GM19035 (cell line): ENCODE results near the gene KRT16.
"Not testable (repeated sequence)": the region's sequence is repeated elsewhere in the genome, so short reads cannot be mapped to it uniquely, and the experiment has no call there.

Experiments used
- ATAC-seq: cut with Tn5 transposase; IDR thresholded peaks from one replicate; pipeline ENCODE4 v1.9.1; 2021; ENCODE audit not compliant: unreplicated experiment

The KRT16 gene

DNA sequence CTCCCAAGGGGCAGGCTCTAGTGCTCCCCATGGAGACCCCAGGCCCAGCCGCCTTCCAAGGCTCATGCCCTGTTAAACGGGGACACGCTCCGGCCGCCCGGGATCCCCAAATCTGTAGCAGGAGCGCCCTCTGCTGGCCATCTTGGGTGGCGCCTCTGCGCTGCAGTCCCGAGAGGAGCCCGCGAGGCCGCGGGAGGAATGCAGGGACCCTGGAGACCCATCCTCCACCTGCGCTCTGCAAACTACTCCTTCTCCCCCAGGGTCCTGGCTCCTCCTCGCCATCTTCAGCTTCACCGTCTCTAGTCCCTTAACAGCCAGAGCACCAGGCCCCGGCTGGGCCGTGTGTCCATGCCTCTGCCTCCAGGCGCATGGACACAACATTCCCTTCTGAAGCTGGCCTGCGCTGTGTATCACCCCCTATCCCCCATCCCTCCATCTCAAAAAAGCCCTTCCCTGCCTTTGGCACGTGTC, 35.4 kb upstream of the KRT16 start:
- ATAC-seq = no peak

GRCh38 chr17:41647038-41647813, 34.7 kb upstream of the KRT16 start:
- ATAC-seq = no peak

DNA sequence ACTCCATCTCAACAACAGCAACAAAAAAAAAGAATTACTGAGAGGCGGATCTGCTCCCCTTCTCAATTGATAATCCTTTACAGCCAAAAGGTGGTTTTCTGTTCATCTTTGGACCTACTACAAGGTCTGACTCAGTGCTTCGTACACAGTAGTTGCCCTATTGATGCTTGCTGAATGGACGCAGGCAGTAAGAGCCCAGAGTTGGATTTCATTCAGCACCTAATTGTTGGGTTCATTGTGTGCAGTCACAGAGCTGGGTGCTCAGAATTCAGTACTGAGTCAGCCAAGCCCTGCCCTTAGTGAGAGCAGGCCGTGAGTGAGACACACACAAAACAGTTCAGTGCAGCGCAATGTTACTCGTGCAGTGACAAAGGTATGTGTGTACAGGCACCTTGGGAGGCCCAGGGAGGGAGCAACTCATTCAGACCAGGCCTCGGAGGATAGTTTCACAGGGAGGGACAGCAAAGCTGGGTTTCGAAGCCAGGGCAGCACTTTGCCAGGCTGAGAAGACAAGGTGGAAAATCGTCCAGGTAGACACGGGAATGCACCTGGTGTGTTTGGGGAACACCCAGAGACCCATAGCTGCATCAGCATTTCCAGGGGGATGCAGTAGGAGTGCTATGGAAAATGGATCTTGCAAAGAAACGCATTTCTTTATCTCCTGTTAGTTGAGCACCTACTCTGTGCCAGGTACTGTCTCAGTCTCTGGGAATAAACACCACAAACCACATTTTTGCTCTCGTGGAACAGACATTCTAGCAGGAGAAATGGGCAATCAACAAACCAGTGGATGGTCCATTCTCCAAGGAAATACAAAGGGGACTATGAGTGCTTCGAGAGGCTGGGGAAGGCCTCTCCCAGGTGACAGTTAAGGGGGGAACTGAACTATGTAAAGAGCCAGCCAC, 29.9 kb upstream of the KRT16 start:
- no peak for ATAC-seq

DNA sequence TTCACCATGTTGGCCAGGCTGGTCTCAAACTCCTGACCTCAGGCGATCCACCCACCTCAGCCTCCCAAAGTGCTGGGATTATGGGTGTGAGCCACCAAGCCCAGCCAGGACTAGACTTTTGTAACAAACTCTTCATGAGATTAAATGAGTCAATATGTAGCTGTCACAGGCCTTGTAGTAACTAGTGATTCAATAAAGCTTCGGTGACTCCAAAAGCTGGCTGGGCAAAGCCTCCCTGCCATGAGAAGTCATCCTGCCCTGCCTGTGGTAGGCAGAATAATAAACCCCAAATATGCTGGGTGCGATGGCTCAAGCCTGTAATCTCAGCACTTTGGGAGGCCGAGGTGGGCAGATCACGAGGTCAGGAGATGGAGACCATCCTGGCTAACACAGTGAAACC, 28.0 kb upstream of the KRT16 start:
- not testable (repeated sequence) for ATAC-seq

GRCh38 chr17:41639492-41640473, 27.2 kb upstream of the KRT16 start:
- no peak for ATAC-seq

DNA sequence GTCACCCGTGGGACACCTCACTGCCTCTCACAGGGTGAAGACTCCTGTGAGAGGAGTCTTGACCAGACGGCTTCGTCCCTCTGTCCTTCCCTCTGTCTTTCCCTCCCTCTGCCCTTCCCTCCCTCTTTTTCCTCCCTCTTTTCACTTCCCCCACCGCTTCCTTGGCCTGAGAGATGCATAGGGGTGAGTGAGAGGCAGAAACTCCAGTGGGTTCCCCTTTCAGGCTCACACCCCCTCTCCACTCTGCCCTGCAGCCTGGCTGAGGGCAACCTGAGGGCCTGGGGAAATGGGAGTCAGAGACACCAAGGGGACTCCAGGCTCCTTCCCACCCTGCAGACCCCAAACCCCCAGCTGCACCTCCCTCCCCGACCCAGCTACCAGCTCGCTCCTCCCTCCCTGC, 26.4 kb upstream of the KRT16 start:
- no peak for ATAC-seq

DNA sequence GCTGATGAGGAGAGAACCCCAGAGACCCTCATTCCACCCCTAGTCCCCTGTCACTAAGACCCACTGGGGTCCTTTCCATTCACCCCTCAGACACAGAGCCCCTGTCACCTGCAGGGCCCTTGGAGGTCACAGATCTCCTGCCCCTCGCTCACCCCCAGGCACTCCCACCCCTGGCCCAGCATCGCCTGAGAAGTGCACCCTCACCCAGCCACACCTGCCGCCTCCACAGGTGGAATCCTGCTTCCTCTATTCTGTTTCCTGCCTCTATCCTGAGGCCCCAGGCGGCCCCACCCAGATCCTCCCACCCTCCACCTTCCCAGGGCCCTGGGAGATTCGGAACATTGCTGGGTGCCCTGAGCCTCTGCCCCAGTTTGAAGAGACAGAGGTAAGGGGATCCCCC, 25.6 kb upstream of the KRT16 start:
- ATAC-seq = no peak

DNA sequence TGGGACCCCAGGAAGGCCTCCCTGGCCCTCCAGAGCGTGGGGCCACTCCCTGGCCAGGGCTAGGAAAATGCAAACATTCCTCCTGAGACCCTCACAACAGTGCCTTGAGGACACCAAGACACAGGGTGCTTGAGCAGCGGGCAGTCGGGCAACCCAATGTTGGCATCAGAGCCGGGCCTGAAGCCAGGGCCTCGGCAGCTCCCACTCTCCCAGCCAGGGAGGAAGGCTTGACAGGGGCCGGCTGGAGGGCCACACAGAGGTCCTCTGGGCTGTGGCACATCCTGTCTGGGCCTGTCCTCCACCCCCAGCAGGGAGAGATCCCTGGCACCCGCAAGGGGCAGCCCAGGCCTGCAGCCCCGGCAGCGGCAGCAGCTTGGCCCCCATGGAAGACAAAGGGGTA, 24.1 kb upstream of the KRT16 start:
- ATAC-seq = no peak

DNA sequence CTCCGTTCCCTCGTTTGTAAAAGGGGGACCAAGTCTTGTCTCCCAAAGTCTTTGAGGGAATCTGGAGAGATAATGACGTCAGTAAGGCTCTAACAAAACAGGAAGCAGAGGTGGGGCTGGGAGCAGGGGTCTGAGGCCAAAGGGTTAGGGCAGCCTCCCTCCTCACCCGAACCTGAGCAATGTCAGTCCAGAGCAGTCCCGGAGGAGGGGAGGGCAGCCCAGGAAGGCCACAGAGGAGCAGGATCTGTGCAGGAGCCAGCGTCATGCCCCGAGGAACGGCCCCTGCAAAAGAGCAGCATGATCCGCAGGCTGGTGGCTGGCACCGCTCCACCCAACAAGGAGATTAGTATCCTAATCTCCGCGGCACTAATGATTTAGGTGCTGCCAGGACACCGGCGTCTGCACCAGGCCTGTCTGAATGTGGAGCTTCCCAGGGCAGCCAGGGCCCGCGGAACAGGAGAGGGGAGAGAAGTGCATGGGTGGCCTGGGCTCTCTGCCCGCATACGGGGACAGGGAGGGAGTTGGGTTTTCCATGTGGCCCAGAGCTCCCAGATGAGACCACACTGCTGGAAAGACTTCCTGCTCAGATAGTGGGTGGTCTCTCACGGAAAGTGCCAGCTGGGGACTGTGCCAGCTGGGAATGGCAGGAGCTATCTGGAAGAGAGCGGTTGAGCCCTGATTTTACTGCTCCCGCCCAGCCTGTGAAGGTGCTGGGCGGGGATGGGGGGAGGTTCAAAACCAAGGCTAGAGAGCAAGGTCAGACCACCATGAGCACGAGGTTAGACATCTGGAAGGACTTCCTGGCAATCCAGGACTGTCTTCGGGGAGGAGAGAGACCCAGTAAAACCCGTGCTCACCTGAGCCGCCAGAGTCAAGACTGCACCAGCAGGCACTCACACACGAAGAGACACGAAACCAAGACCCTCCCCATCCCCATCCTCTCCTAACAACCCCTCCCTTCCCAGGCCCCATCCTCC, 22.8 kb upstream of the KRT16 start:
- no peak for ATAC-seq

GRCh38 chr17:41634639-41635038, 22.1 kb upstream of the KRT16 start:
- ATAC-seq = no peak

GRCh38 chr17:41633556-41634199, 21.1 kb upstream of the KRT16 start:
- no peak for ATAC-seq

DNA sequence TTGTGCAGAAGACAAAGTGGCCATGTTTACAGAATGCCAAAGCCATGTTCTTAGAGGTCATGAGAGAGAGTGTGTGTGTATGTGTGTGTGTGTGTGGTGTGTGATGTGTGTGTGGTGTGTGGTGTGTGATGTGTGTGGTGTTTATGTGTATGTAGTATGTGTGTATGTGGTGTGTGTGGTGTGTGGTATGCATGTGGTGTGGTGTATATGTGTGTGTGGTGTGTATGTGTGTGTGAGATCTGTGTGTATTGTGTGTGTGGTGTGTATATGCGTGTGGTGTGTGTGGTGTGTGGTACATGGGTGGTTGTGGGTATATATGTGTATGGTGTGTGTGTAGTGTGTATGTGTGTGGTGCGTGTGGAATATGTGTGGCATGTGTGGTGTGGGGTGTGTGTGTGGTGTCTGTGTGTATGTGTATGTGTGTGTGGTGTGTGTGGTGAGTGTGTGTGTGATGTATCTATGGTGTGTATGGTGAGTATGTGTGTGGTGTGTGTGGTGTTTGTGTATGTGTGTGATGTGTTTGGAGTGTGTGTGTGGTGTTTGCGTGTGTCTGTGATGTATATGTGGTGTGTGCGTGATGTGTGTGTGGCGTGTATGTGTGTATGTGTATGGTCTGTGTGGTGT, 20.0 kb upstream of the KRT16 start:
- no peak for ATAC-seq

- no peak for ATAC-seq
These were observed 19.3 kb upstream of the KRT16 start for GRCh38 chr17:41631898-41632285.

DNA sequence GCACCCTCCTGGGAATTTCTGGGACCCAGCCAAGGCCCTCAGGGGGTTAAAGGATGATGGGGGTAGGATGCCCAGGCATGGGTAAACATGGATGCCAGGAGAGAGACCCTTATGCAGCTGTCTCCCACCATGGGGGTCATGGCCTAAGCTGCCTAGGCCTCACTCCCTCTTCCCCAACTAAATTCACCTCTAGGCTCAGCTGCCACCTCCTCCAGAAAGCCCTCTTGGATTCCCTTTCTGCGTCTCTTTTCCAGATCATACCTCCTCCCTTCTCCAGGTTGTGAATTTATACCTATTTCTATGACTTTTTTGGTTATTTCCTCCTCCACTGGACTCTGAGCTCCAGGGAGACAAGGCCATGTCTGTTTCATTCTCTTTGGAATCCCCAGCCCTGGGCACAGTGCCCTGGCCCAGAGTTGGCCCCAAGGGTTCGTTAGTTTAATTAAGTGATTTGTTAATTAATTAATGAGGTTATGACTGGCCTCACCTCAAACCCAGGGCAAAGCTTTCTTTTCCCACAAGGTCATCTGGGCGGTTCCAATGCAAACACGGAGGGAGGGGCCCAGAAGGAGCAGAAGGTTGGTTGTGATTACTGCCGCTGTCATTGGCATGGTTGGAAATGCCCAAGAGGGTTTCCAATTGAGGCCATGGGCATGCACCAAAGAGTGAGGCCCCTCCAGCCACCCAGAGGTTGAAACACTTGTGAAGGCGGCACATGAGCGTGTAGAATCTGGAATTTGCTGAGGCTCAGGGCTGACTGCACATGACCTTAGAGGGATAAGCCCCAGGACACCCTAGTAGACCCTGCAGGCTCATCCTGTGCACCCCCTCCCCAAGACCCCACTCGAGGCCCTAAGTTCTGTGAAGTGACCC, 18.7 kb upstream of the KRT16 start:
- ATAC-seq = no peak

GRCh38 chr17:41629826-41630670, 17.5 kb upstream of the KRT16 start:
- ATAC-seq = no peak

DNA sequence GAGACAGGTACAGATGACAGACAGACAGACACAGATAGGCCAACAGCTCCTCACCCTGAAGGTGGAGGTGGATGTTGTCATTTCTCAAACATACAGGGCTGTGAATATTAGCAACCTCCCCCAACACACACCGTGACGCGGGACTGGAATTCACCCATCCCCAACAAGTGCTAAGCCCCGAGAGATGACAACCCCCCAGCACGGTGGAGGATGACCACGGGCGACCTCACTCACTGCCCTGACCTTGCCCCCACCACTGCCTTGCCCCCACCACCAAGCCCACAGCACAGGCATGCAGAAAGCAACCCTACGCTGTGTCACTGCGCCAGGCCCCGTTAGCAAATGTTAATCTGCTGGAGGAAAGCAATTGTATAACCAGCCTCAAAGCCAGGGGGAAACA, 16.7 kb upstream of the KRT16 start:
- ATAC-seq = no peak
